HG03520 (cell line): Measurements from ENCODE around the gene FSTL4.

Source experiments
- ATAC-seq: cut with Tn5 transposase; IDR thresholded peaks from one replicate; pipeline ENCODE4 v1.9.1; 2021; ENCODE audit warnings: mild to moderate bottlenecking, moderate library complexity; ENCODE audit not compliant: unreplicated experiment

The FSTL4 gene

GRCh38 chr5:133275631-133276030 lies 336.7 kb downstream of the FSTL4 start:
- ATAC-seq: no peak

GRCh38 chr5:133274597-133274935 lies 337.8 kb downstream of the FSTL4 start:
- ATAC-seq: no peak

GRCh38 chr5:133273661-133274596 lies 338.4 kb downstream of the FSTL4 start:
- no peak for ATAC-seq

GRCh38 chr5:133272345-133272744 lies 340.0 kb downstream of the FSTL4 start:
- no peak for ATAC-seq

GRCh38 chr5:133271606-133272005 lies 340.7 kb downstream of the FSTL4 start:
- ATAC-seq: no peak

- no peak for ATAC-seq
Measured at GRCh38 chr5:133269691-133270090, 342.6 kb downstream of the FSTL4 start.

- no peak for ATAC-seq
Measured at GRCh38 chr5:133267601-133268000, 344.7 kb downstream of the FSTL4 start.

GRCh38 chr5:133266966-133267365 lies 345.4 kb downstream of the FSTL4 start:
- no peak for ATAC-seq

- no peak for ATAC-seq
Measured at GRCh38 chr5:133266527-133266878, 345.8 kb downstream of the FSTL4 start.

GRCh38 chr5:133265720-133266526 lies 346.4 kb downstream of the FSTL4 start:
- ATAC-seq: no peak

- ATAC-seq: no peak
Measured at GRCh38 chr5:133265257-133265656, 347.1 kb downstream of the FSTL4 start.

GRCh38 chr5:133262690-133263089 lies 349.7 kb downstream of the FSTL4 start:
- no peak for ATAC-seq

GRCh38 chr5:133261993-133262392 lies 350.3 kb downstream of the FSTL4 start:
- no peak for ATAC-seq

- no peak for ATAC-seq
Measured at GRCh38 chr5:133260715-133261114, 351.6 kb downstream of the FSTL4 start.

GRCh38 chr5:133259199-133259997 lies 352.9 kb downstream of the FSTL4 start:
- ATAC-seq: no peak

- ATAC-seq: no peak
Measured at GRCh38 chr5:133257977-133258376, 354.4 kb downstream of the FSTL4 start.

- ATAC-seq: no peak
Measured at GRCh38 chr5:133256276-133256675, 356.1 kb downstream of the FSTL4 start.

GRCh38 chr5:133254803-133255202 lies 357.5 kb downstream of the FSTL4 start:
- ATAC-seq: no peak

GRCh38 chr5:133253671-133254070 lies 358.7 kb downstream of the FSTL4 start:
- ATAC-seq: no peak

GRCh38 chr5:133253070-133253469 lies 359.3 kb downstream of the FSTL4 start:
- ATAC-seq: no peak

GRCh38 chr5:133252133-133252480 lies 360.2 kb downstream of the FSTL4 start:
- no peak for ATAC-seq
